Natural killer cell (primary cell): ENCODE data around the gene L3MBTL4. TPM values are rescaled to one million over a fixed set of nuclear protein-coding genes. Genes with fewer than 3 reads are reported as not detected.

Source experiments
- ATAC-seq, 3 donors: fragments of 150-1000 bp in 2 of 3; fragments of 200-7000 bp in 1 of 3; cut with Tn5 transposase; 1 replicate in 1 of 3; 2 replicates in 2 of 3; pipeline ENCODE4 v1.10.0; 2021; ENCODE audit warnings: mild to moderate bottlenecking in 2 of 3, moderate library complexity in 2 of 3
- DNase-seq, 2 donors: peaks; one replicate each; pipeline versions ENCODE4 v3.0.0 to v3.0.0-alpha.2; 2013 to 2021; ENCODE audit warnings: mixed read lengths in 1 of 2
- H3K27ac ChIP-seq: one replicate; pipeline ENCODE4 v1.5.1; 2013; ENCODE audit warnings: mild to moderate bottlenecking, low read length
- H3K27me3 ChIP-seq: one replicate; pipeline ENCODE4 v1.6.1; 2013; ENCODE audit warnings: low read length; ENCODE audit not compliant: control insufficient read depth, insufficient read depth
- H3K36me3 ChIP-seq: one replicate; pipeline ENCODE4 v1.6.1; 2013; ENCODE audit warnings: low read length; ENCODE audit not compliant: control insufficient read depth, insufficient read depth
- H3K4me1 ChIP-seq: one replicate; pipeline ENCODE4 v1.6.1; 2013; ENCODE audit warnings: low read length; ENCODE audit not compliant: control insufficient read depth, insufficient read depth
- H3K4me3 ChIP-seq: one replicate; pipeline ENCODE4 v1.5.1; 2013; ENCODE audit warnings: low read length
- H3K9me3 ChIP-seq: one replicate; pipeline ENCODE4 v1.6.1; 2013; ENCODE audit warnings: low read length; ENCODE audit not compliant: control insufficient read depth, insufficient read depth
- H3K27ac Mint-ChIP-seq, 2 donors: one replicate each; pipeline ENCODE4 v1.8.0; 2022; ENCODE audit warnings: mild to moderate bottlenecking in 2 of 2, mixed read lengths in 2 of 2, moderate library complexity in 1 of 2
- H3K27me3 Mint-ChIP-seq, 2 donors: one replicate each; pipeline ENCODE4 v1.8.0; 2022; ENCODE audit warnings: low read depth in 2 of 2, mixed read lengths in 2 of 2
- H3K36me3 Mint-ChIP-seq: one replicate; pipeline ENCODE4 v1.8.0; 2022; ENCODE audit warnings: mixed read lengths
- H3K4me1 Mint-ChIP-seq, 2 donors: one replicate each; pipeline ENCODE4 v1.8.0; 2022; ENCODE audit warnings: mixed read lengths in 2 of 2
- H3K4me3 Mint-ChIP-seq: one replicate; pipeline ENCODE4 v1.8.0; 2022; ENCODE audit warnings: mild to moderate bottlenecking, moderate library complexity, mixed read lengths
- H3K9me3 Mint-ChIP-seq, 2 donors: one replicate each; pipeline ENCODE4 v1.8.0; 2022; ENCODE audit warnings: mixed read lengths in 2 of 2
- WGBS: methylation state at CpG from one replicate; pipeline ENCODE4 v1.1.7; 2013; ENCODE audit warnings: missing lambda C conversion rate; ENCODE audit not compliant: insufficient coverage; 5-methylcytosine and 5-hydroxymethylcytosine counted together
- intact Hi-C: fragments of 100-400 bp; cut with micrococcal nuclease; formaldehyde crosslinking; loops from one replicate; pipeline ENCODE4 v1.14.2; 2022
- total RNA-seq, 4 donors: library from RNA; stranded (reverse); fragments of 120-200 nt in 1 of 4; gene quantifications; one replicate each; pipeline versions ENCODE4 v1.2.3 to v1.2.4, GENCODE V29; 2013 to 2022
- TF ChIP-seq, protein P1 (sequence below): fragments of 200-600 bp; IDR thresholded peaks from one replicate; pipeline ENCODE4 v1.8.0; 2022; ENCODE audit warnings: antibody characterized with exemption

The L3MBTL4 gene
- total RNA-seq, 3 donors from 2014 or later (not counting 1 experiment from before 2014, with no cell fraction given) = 27.9 to 34.2 (median 30.0) TPM

DNA sequence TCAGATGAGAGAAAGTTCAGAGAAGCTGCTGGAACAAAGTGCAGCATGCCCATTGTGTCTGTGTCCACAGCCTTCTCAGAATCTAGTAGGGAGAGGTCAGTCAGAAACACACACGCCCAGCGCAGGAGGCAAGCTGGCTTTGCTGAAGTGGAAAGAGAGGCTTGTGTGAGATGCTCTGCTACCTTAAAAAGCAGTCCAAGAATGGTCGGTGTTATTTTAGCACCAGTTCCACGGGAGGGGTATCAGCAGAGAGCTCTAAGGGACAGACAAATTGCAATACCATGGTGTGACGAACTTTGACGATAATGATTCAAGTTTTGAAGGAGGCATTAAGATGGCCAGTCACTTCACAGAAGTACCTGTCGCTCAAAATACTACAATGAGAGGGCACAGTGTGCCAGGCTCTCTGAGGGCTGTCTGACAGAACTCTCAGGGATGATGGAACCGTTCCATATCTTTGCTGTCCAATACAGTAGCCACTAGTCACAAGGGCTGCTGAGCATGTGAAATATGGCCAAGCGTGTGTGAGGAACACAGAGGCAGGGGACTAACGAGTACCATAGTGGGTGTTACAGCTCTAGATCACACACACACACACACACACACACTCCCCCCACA is 281.9 kb downstream of the L3MBTL4 start:
- Histone ChIP-seq H3K36me3 (no peaks in the 10 kb centered on the region), H3K9me3 (no peaks in the 10 kb centered on the region), H3K4me1 (no peaks in the 10 kb centered on the region), H3K4me3 (no peak overlapping the region), H3K27ac (no peak overlapping the region), H3K27me3 (no peaks in the 10 kb centered on the region)
- H3K27ac Mint-ChIP-seq = no peak overlapping the region
- intact Hi-C loops = no loop called here
- WGBS = 95% methylated on average over 10 of the region's 10 CpGs
- H3K27me3 Mint-ChIP-seq = no peaks in the 10 kb centered on the region
- TF ChIP-seq, protein P1, sequence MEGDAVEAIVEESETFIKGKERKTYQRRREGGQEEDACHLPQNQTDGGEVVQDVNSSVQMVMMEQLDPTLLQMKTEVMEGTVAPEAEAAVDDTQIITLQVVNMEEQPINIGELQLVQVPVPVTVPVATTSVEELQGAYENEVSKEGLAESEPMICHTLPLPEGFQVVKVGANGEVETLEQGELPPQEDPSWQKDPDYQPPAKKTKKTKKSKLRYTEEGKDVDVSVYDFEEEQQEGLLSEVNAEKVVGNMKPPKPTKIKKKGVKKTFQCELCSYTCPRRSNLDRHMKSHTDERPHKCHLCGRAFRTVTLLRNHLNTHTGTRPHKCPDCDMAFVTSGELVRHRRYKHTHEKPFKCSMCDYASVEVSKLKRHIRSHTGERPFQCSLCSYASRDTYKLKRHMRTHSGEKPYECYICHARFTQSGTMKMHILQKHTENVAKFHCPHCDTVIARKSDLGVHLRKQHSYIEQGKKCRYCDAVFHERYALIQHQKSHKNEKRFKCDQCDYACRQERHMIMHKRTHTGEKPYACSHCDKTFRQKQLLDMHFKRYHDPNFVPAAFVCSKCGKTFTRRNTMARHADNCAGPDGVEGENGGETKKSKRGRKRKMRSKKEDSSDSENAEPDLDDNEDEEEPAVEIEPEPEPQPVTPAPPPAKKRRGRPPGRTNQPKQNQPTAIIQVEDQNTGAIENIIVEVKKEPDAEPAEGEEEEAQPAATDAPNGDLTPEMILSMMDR = no peak
- peaks cover 7 to 12% of the 10 kb centered on the region in 2 donors for H3K4me1 Mint-ChIP-seq
- peaks cover 6% of the 10 kb centered on the region for H3K36me3 Mint-ChIP-seq
- DNase-seq = no peak
- H3K9me3 Mint-ChIP-seq = peaks cover 2 to 3% of the 10 kb centered on the region in 2 donors
- no peak overlapping the region for H3K4me3 Mint-ChIP-seq
- no peak for ATAC-seq

DNA sequence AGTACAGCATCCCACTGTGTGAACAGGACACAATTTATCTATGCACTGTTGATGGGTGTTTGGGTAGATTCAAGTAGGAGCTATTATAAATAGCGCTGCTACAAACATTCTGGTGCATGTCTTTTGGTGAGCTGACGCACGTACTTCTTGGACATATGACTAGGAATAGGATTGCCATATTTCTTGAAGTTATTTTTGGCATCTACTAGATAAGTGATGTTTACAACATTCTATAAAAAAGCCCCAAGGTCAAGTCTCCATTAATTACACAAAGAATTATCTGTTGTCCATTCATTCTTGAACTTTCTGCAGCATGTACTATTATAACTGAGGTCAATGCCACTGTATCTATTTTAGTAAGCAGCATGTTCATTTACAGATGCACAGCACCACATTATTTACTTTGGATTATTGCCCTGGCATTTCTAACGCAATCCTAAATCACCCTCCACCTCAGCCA is 293.9 kb downstream of the L3MBTL4 start:
- ATAC-seq = no peak
- DNase-seq = no peak
- Mint-ChIP-seq H3K27ac (no peak overlapping the region), H3K36me3 (peaks cover 8% of the 10 kb centered on the region), H3K9me3 (no peaks in the 10 kb centered on the region), H3K4me1 (no peaks in the 10 kb centered on the region), H3K27me3 (no peaks in the 10 kb centered on the region), H3K4me3 (no peak overlapping the region)
- Histone ChIP-seq H3K27ac (no peak overlapping the region), H3K9me3 (peaks cover 3% of the 10 kb centered on the region), H3K4me1 (no peaks in the 10 kb centered on the region), H3K36me3 (no peaks in the 10 kb centered on the region), H3K4me3 (no peak overlapping the region), H3K27me3 (no peaks in the 10 kb centered on the region)
- intact Hi-C loops = no loop called here
- 97% methylated on average over 3 of the region's 4 CpGs for WGBS
- TF ChIP-seq, protein P1 = no peak

DNA sequence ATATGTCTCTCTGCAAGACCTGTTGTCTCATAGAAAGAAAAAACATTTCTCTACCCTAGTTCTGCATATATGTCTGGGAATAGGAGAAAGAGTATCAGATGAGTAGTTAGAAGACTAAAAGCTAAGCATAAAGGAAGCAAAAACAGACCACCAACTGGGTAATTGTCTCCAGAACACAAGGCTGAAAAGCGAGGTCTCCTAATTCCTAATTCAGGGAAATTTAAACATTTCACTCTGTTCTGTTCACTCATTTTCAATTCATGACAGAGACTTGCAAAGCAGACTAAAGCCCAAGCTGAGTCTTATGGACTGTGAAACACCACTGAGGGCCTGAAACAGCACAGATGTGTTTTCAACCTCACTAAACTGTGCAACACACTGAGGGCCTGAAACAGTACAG is 294.9 kb downstream of the L3MBTL4 start:
- peaks cover 7% of the 10 kb centered on the region for H3K36me3 Mint-ChIP-seq
- Histone ChIP-seq H3K27ac (no peak overlapping the region), H3K27me3 (no peaks in the 10 kb centered on the region), H3K9me3 (no peaks in the 10 kb centered on the region), H3K4me1 (no peaks in the 10 kb centered on the region), H3K4me3 (no peak overlapping the region), H3K36me3 (no peaks in the 10 kb centered on the region)
- no peak overlapping the region for H3K27ac Mint-ChIP-seq
- DNase-seq (no peak), ATAC-seq (no peak)
- no peak overlapping the region for H3K4me3 Mint-ChIP-seq
- no peaks in the 10 kb centered on the region for H3K27me3 Mint-ChIP-seq
- no peaks in the 10 kb centered on the region for H3K9me3 Mint-ChIP-seq
- intact Hi-C loops = no loop called here
- TF ChIP-seq, protein P1 = no peak
- 76% methylated on average over 1 of the region's 1 CpG for WGBS
- peaks cover 0 to 5% of the 10 kb centered on the region in 2 donors for H3K4me1 Mint-ChIP-seq

DNA sequence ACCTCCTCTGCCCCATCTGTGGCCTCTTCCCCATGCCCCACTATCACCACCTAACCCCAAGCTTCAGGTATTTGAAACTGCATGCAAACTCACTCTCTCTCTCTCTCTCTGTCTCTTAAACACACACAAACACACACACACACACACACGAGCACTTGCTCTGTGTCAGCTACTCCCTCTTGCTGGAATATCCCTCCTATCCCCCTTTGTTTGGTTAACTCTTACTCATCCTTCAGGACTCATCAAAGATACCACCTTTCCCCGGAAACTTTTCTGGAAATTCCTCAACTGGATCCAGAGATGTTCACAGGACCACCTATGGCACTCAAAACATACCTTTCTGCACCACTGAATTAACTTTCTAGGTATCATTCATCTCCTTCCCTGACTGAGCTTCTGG is 296.6 kb downstream of the L3MBTL4 start:
- H3K9me3 Mint-ChIP-seq = no peaks in the 10 kb centered on the region
- TF ChIP-seq, protein P1 = no peak
- ATAC-seq (no peak), DNase-seq (no peak)
- no peak overlapping the region for H3K27ac Mint-ChIP-seq
- Histone ChIP-seq H3K36me3 (no peaks in the 10 kb centered on the region), H3K4me3 (no peak overlapping the region), H3K9me3 (no peaks in the 10 kb centered on the region), H3K27me3 (no peaks in the 10 kb centered on the region), H3K4me1 (no peaks in the 10 kb centered on the region), H3K27ac (no peak overlapping the region)
- intact Hi-C loops = no loop called here
- no peaks in the 10 kb centered on the region for H3K36me3 Mint-ChIP-seq
- WGBS = 69% methylated on average over 2 of the region's 2 CpGs
- H3K4me1 Mint-ChIP-seq = peaks cover 0 to 8% of the 10 kb centered on the region in 2 donors
- no peak overlapping the region for H3K4me3 Mint-ChIP-seq
- H3K27me3 Mint-ChIP-seq = no peaks in the 10 kb centered on the region
